ENCODE data around the gene EIF4A3. TPM values are rescaled to one million over a fixed set of nuclear protein-coding genes. Genes with fewer than 3 reads are reported as not detected.
A peak's percentile ranks its signal among the peaks of the same experiment; 100 is the strongest.

EIF4A3 gene
- 10 to 100 TPM; 33.8 to 35.1 TPM for total RNA-seq
- 10 to 100 TPM; 29.0 to 33.1 TPM for polyA plus RNA-seq

GRCh38 chr17:80147035-80147822 is at the start of gene EIF4A3:
TSS of gene EIF4A3 (minus strand) at chr17:80147128. CDS start at chr17:80146961, 167 bp downstream.
- TF ChIP-seq YY1 (IDR thresholded peaks at IDR 0.05) (peak; percentile 87), REST (IDR thresholded peaks at IDR 0.05) (no peak), GABPA (IDR thresholded peaks at IDR 0.05 in 1 of 2, conservative IDR thresholded peaks at IDR 0.05 in 1 of 2) (no peak), ZBTB33 (IDR thresholded peaks at IDR 0.05) (peak; percentile 99), HNF4G (IDR thresholded peaks at IDR 0.05) (no peak), RXRA (IDR thresholded peaks at IDR 0.05) (peak; percentile 38 to 50), TAF1 (conservative IDR thresholded peaks at IDR 0.05) (peak; percentile 84), RAD21 (IDR thresholded peaks at IDR 0.05) (peak in 1 of 2 donors; percentile 64), NR2F2 (IDR thresholded peaks at IDR 0.05) (no peak), HNF4A (conservative IDR thresholded peaks at IDR 0.05) (peak in 1 of 2 donors; percentile 43), FOXA1 (IDR thresholded peaks at IDR 0.05) (no peak), SP1 (IDR thresholded peaks at IDR 0.05) (peak; percentile 75), EGR1 (IDR thresholded peaks at IDR 0.05; ENCODE audit: low read depth in 2 of 2) (peak in 1 of 2 donors; percentile 67), MAX (IDR thresholded peaks at IDR 0.05) (peak; percentile 71), ATF3 (IDR thresholded peaks at IDR 0.05) (no peak)
- DNase-seq (ENCODE audit: low spot score), result peak; percentile 94
- H3K4me1 ChIP-seq (ENCODE audit: control insufficient read depth in 4 of 4, insufficient read depth in 4 of 4, low read length in 3 of 4), result peaks cover 8 to 23% (median 20%) of the 10 kb centered on the region in 4 donors
- peak within 1 kb of the TSS; percentile 82 to 83 for H3K9ac ChIP-seq (ENCODE audit: low read depth in 1 of 2, low read length in 2 of 2)
- peak within 1 kb of the TSS; percentile 93 to 94 for H3K27ac ChIP-seq (ENCODE audit: low read depth in 1 of 2, low read length in 2 of 2)
- H3K4me3 ChIP-seq (ENCODE audit: low read depth in 1 of 3, low read length in 3 of 3), result peak within 1 kb of the TSS; percentile 82 to 96 (median 94)
- H3K27me3 ChIP-seq (ENCODE audit: control insufficient read depth in 4 of 4, insufficient read depth in 4 of 4, low read length in 3 of 4), result no peaks in the 10 kb centered on the region
- peaks cover 0 to 4% (median 0%) of the 10 kb centered on the region in 4 donors for H3K9me3 ChIP-seq (ENCODE audit: control insufficient read depth in 4 of 4, low read length in 3 of 4)
- H3K36me3 ChIP-seq (ENCODE audit: control insufficient read depth in 4 of 4, insufficient read depth in 3 of 4, low read depth in 1 of 4, low read length in 3 of 4), result peaks cover 2 to 18% (median 11%) of the 10 kb centered on the region in 4 donors
- WGBS, result under 1% methylated on average over 90 of the region's 90 CpGs

- Histone ChIP-seq H3K4me1 (ENCODE audit: control insufficient read depth in 4 of 4, insufficient read depth in 4 of 4, low read length in 3 of 4) (peaks cover 0 to 7% (median 3%) of the 10 kb centered on the region in 4 donors), H3K27me3 (ENCODE audit: control insufficient read depth in 4 of 4, insufficient read depth in 4 of 4, low read length in 3 of 4) (no peaks in the 10 kb centered on the region)
- TF ChIP-seq GABPA (IDR thresholded peaks at IDR 0.05 in 1 of 2, conservative IDR thresholded peaks at IDR 0.05 in 1 of 2), result no peak
- no peak for TF ChIP-seq NR2F2 (IDR thresholded peaks at IDR 0.05)
- TF ChIP-seq TAF1 (conservative IDR thresholded peaks at IDR 0.05), result no peak
- TF ChIP-seq ATF3 (IDR thresholded peaks at IDR 0.05), result no peak
- TF ChIP-seq REST (IDR thresholded peaks at IDR 0.05), result no peak
- TF ChIP-seq FOXA1 (IDR thresholded peaks at IDR 0.05), result no peak
- TF ChIP-seq EGR1 (IDR thresholded peaks at IDR 0.05; ENCODE audit: low read depth in 2 of 2), result no peak
- no peak for TF ChIP-seq ZBTB33 (IDR thresholded peaks at IDR 0.05)
- TF ChIP-seq SP1 (IDR thresholded peaks at IDR 0.05), result no peak
- no peak for TF ChIP-seq HNF4A (conservative IDR thresholded peaks at IDR 0.05)
- TF ChIP-seq MAX (IDR thresholded peaks at IDR 0.05), result no peak
- no peak for TF ChIP-seq RAD21 (IDR thresholded peaks at IDR 0.05)
- no peak for TF ChIP-seq HNF4G (IDR thresholded peaks at IDR 0.05)
- no peak for TF ChIP-seq RXRA (IDR thresholded peaks at IDR 0.05)
- TF ChIP-seq JUND (IDR thresholded peaks at IDR 0.05), result no peak
Measured at GRCh38 chr17:80196652-80197051, 49.7 kb upstream of the EIF4A3 start.

More at GRCh38 chr17:80196652-80197051, 49.7 kb upstream of the EIF4A3 start:
- DNase-seq (ENCODE audit: low spot score), result no peak
- Histone ChIP-seq H3K4me3 (ENCODE audit: low read depth in 1 of 3, low read length in 3 of 3) (no peak overlapping the region), H3K27ac (ENCODE audit: low read depth in 1 of 2, low read length in 2 of 2) (no peak overlapping the region), H3K36me3 (ENCODE audit: control insufficient read depth in 4 of 4, insufficient read depth in 3 of 4, low read depth in 1 of 4, low read length in 3 of 4) (no peaks in the 10 kb centered on the region), H3K9ac (ENCODE audit: low read depth in 1 of 2, low read length in 2 of 2) (no peak overlapping the region), H3K9me3 (ENCODE audit: control insufficient read depth in 4 of 4, low read length in 3 of 4) (no peaks in the 10 kb centered on the region)
- 93% methylated on average over 7 of the region's 7 CpGs for WGBS

Measured in liver (tissue), 9 donors.